ENCODE results near the gene ATG16L2. TPM values are rescaled to one million over a fixed set of nuclear protein-coding genes. Genes with fewer than 3 reads are reported as not detected.
A peak's percentile ranks its signal among the peaks of the same experiment; 100 is the strongest.

The ATG16L2 gene
- total RNA-seq, 2 experiments from 2014 or later = 104 to 105 TPM

DNA sequence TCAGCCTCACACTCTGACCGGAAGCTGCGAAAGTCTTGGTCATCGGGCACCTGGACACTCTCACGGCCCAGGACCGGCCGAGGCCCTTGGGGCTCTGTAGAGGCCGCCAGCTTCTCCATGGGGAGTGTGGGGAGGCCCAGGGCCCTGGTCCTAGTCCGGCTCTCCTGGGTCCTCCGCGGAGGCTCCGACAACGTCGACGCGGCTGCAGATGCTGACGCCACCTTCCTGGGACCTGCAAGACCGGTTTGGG, 33.2 kb upstream of the ATG16L2 start:
- Mint-ChIP-seq H3K27ac (no peak overlapping the region), H3K4me1 (ENCODE audit: low read depth) (peaks cover 21% of the 10 kb centered on the region), H3K27me3 (ENCODE audit: low read depth) (peaks cover 13% of the 10 kb centered on the region), H3K4me3 (peak overlapping the region; percentile 54), H3K36me3 (ENCODE audit: low read depth) (no peaks in the 10 kb centered on the region), H3K9me3 (ENCODE audit: insufficient read depth) (no peaks in the 10 kb centered on the region)
- ATAC-seq (no peak), DNase-seq (no peak)
- POLR2A ChIA-PET = interaction anchor here (1.6 kb wide), 1 partner anchor 12 kb away, joined by 7 read pairs; no protein-coding TSS in a partner anchor
- CTCF ChIA-PET = interaction anchor here (0.9 to 2.8 kb wide), 3 partner anchors 12 to 56 kb away, joined by 3 to 28 read pairs (median 6); partner anchors contain the start of gene STARD10

DNA sequence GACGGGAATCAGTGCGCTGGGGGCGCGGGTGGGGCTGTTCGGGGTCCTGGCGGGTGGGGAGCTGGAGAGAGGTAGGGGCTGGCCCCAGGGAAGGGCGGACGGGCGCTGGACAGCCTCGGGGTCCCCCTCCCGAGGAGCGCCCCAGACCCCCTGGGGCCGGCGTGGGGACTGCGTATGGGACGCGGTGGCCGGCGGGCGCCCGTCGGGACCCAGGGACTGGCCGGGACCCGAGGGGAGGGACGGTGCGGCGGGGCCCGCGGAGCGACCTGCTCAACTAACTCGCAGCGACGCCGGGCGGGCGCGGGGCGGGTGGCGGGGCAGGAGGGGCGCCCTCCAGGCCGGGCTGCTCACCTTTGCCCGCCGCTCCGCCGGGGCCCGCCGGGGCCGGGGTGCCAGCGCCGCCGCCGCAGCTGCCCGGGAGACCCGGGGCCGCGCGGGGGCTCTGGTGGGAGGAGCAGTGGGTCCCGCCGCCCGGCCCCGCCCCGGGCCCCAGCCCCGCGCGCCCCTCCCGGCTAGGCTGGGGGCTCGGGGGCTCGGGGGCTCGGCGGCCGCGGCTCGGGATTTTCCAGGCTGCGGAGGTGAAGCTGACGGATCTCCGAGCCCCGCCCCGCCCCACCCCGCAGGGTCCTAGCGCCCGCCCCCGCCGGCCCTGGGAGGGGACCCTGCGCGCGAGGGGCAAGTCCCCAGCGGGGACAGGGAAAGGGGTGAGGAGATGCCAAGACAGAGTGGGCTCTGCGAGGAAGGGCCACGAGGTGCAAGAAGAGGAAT, 32.7 kb upstream of the ATG16L2 start:
- CTCF ChIA-PET = interaction anchor here (0.9 to 2.8 kb wide), 7 partner anchors 12 to 58 kb away, joined by 3 to 28 read pairs (median 6); partner anchors contain the start of genes ARAP1 and STARD10
- no peaks in the 10 kb centered on the region for H3K9me3 Mint-ChIP-seq (ENCODE audit: insufficient read depth)
- ATAC-seq = peak; percentile 82
- peak overlapping the region; percentile 67 for H3K4me3 Mint-ChIP-seq
- POLR2A ChIA-PET = interaction anchor here (1.1 to 1.6 kb wide), 2 partner anchors 12 to 32 kb away, joined by 4 to 7 read pairs; no protein-coding TSS in a partner anchor
- peaks cover 20% of the 10 kb centered on the region for H3K4me1 Mint-ChIP-seq (ENCODE audit: low read depth)
- H3K27ac Mint-ChIP-seq = no peak overlapping the region
- peak; percentile 51 for DNase-seq
- H3K36me3 Mint-ChIP-seq (ENCODE audit: low read depth) = no peaks in the 10 kb centered on the region
- H3K27me3 Mint-ChIP-seq (ENCODE audit: low read depth) = peaks cover 13% of the 10 kb centered on the region

DNA sequence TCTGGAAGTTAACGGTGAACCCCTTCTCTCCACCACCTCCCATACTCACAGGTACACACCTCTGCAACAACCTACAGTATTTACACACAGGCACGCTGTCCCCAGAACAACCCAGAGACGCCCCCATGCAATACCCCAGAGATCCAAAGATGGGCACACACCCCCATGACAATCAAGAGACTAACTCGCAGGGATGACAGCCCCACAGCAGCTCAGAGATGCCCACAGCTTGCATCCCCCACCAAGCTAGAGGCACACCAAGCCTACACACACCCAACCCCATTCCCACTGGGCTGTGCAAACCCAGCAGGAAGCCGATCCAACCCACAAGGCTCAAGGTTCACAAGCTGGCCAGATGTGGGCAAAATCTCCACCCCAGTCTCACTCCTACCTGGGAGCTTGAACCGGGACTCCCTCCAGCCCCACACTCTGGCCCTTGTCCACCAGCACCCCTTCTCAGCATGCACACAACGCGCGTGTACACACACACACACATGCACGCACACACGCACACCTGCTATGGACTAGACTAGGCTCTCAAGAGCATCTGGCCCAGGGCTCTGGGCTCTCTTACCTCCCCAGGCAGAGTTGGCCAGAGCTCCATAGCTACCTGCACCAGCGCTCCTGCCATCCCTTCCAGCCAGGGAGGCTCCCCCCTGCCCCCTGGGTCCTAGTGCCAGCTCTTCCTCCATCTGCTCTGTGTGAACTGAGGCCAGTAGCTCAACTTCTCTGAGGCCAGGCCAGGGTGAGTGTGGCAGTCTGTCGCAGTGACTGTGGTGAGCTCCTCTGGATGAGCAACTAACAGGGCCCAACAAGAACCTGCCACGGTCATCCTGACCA, 31.9 kb upstream of the ATG16L2 start:
- POLR2A ChIA-PET = interaction anchor here (1.1 to 1.6 kb wide), 2 partner anchors 11 to 31 kb away, joined by 4 to 7 read pairs; no protein-coding TSS in a partner anchor
- peak overlapping the region; percentile 67 for H3K4me3 Mint-ChIP-seq
- H3K36me3 Mint-ChIP-seq (ENCODE audit: low read depth) = no peaks in the 10 kb centered on the region
- H3K9me3 Mint-ChIP-seq (ENCODE audit: insufficient read depth) = no peaks in the 10 kb centered on the region
- H3K4me1 Mint-ChIP-seq (ENCODE audit: low read depth) = peaks cover 21% of the 10 kb centered on the region
- ATAC-seq = peak; percentile 44
- DNase-seq = no peak
- CTCF ChIA-PET = interaction anchor here (1.0 to 2.8 kb wide), 6 partner anchors 11 to 395 kb away, joined by 3 to 28 read pairs (median 6); partner anchors contain the start of genes ARAP1 and STARD10
- no peak overlapping the region for H3K27ac Mint-ChIP-seq
- H3K27me3 Mint-ChIP-seq (ENCODE audit: low read depth) = peaks cover 13% of the 10 kb centered on the region

DNA sequence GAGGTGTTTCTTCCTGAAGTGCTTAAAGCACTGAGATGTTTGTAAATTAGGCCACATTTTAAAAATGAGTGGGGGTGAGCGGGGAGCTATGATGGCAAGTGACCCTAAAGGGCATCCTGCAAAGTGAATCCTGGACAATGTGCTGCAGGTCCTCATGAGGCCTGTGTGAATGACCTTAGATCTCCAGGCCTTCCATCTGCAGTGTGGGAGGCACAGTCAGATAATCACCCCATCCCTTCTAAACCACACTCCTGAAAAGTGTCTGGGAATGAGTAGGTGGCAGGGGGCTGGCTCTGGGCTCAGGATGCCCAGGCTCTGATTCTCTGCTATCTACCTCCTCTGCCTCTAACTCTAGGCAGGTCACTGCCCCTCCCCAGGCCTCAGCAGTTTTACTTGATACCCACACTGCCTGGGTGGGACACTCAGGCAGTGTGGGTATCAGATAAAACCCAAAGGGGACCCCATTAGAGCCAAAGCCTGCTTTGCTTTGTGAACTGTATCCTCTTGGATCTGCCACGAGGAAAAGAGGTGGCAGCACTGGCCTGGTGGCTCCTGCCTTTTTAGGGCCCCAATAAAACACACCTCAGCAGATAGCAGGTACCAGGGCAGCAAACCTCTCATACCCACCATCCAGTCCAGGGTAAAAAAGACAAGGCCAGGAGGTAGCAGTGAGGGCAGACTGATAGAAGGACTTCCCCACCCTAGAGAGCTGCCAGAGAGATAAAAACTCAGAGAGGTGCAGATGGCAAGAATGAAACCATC, 30.9 kb upstream of the ATG16L2 start:
- H3K4me3 Mint-ChIP-seq = no peak overlapping the region
- ChIA-PET CTCF (interaction anchor here (1.0 to 2.8 kb wide), 6 partner anchors 10 to 394 kb away, joined by 3 to 28 read pairs (median 6); partner anchors contain the start of genes ARAP1 and STARD10), POLR2A (no interaction called here)
- H3K27ac Mint-ChIP-seq = no peak overlapping the region
- no peak for DNase-seq
- H3K36me3 Mint-ChIP-seq (ENCODE audit: low read depth) = no peaks in the 10 kb centered on the region
- H3K4me1 Mint-ChIP-seq (ENCODE audit: low read depth) = peaks cover 31% of the 10 kb centered on the region
- no peak for ATAC-seq
- H3K27me3 Mint-ChIP-seq (ENCODE audit: low read depth) = peaks cover 13% of the 10 kb centered on the region
- H3K9me3 Mint-ChIP-seq (ENCODE audit: insufficient read depth) = no peaks in the 10 kb centered on the region

DNA sequence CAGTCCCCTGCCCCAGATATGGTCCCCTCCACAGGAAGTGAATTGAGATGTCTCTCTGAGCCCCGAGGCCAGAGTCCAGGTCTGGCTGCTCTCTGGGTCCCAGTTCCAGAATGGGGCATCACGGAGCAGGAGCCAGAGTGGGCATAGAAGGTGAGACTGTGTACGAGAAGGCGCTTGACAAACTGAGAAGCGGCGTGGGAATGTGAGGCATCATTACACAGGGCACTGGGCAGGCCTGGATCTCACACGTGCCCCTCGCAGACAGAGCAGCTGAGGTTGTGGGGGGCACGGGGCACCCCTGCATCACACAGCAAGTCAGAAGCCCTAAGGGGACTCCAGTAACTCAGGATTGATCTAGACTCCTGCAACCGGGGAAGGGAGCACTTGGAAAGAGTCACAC, 29.5 kb upstream of the ATG16L2 start:
- H3K9me3 Mint-ChIP-seq (ENCODE audit: insufficient read depth) = no peaks in the 10 kb centered on the region
- peaks cover 35% of the 10 kb centered on the region for H3K4me1 Mint-ChIP-seq (ENCODE audit: low read depth)
- no peak overlapping the region for H3K4me3 Mint-ChIP-seq
- DNase-seq = no peak
- no peaks in the 10 kb centered on the region for H3K36me3 Mint-ChIP-seq (ENCODE audit: low read depth)
- ChIA-PET CTCF (no interaction called here), POLR2A (no interaction called here)
- no peak overlapping the region for H3K27ac Mint-ChIP-seq
- peaks cover 11% of the 10 kb centered on the region for H3K27me3 Mint-ChIP-seq (ENCODE audit: low read depth)
- no peak for ATAC-seq

DNA sequence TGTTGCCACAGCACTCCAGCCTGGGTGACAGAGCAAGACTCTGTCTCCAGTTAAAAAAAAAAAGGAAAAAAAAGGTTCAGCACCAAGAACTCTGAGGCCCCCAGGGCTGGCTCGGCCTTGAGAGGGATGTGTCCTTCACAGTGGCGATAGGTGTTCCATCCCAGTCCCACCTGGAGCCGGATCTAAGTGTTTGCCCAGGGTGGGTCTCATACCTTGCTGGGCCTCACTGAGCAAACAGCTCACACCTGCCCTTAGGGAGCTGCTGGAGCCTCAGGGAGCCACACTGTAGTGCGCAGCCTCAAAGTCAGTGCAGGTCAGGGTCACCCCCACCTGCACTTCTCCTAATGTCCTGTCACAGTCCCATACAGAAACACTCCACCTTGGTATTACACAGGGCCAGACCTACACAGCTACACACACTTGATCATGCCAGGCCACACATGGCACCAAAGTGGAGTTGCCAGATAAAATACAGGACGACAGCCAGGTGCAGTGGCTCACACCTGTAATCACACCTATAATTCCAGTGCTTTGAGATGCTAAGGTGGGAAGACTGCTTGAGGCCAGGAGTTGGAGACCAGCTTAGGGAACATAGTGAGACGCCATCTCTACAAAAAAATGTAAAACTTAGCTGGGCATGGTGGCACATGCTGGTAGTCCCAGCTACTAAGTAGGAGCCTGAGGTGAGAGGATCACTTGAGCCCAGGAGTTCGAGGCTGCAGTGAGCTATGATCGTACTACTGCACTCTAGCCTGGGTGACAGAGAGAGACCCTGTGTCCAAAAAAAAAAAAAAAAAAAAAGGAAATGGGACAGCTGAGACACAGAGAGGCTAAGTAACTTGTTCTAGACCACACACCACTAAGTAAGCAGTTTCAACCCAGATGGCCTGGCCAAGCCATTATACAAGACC, 27.7 kb upstream of the ATG16L2 start:
- peaks cover 35% of the 10 kb centered on the region for H3K4me1 Mint-ChIP-seq (ENCODE audit: low read depth)
- DNase-seq (no peak), ATAC-seq (no peak)
- H3K27ac Mint-ChIP-seq = no peak overlapping the region
- peaks cover 9% of the 10 kb centered on the region for H3K27me3 Mint-ChIP-seq (ENCODE audit: low read depth)
- H3K36me3 Mint-ChIP-seq (ENCODE audit: low read depth) = no peaks in the 10 kb centered on the region
- H3K9me3 Mint-ChIP-seq (ENCODE audit: insufficient read depth) = no peaks in the 10 kb centered on the region
- ChIA-PET CTCF (interaction anchor here (1.1 to 2.0 kb wide), 6 partner anchors 9 to 61 kb away, joined by 3 to 14 read pairs (median 4); no protein-coding TSS in a partner anchor), POLR2A (interaction anchor here (0.6 to 1.5 kb wide), 6 partner anchors 14 to 359 kb away, joined by 3 to 4 read pairs (median 3); no protein-coding TSS in a partner anchor)
- peak overlapping the region; percentile 25 for H3K4me3 Mint-ChIP-seq

DNA sequence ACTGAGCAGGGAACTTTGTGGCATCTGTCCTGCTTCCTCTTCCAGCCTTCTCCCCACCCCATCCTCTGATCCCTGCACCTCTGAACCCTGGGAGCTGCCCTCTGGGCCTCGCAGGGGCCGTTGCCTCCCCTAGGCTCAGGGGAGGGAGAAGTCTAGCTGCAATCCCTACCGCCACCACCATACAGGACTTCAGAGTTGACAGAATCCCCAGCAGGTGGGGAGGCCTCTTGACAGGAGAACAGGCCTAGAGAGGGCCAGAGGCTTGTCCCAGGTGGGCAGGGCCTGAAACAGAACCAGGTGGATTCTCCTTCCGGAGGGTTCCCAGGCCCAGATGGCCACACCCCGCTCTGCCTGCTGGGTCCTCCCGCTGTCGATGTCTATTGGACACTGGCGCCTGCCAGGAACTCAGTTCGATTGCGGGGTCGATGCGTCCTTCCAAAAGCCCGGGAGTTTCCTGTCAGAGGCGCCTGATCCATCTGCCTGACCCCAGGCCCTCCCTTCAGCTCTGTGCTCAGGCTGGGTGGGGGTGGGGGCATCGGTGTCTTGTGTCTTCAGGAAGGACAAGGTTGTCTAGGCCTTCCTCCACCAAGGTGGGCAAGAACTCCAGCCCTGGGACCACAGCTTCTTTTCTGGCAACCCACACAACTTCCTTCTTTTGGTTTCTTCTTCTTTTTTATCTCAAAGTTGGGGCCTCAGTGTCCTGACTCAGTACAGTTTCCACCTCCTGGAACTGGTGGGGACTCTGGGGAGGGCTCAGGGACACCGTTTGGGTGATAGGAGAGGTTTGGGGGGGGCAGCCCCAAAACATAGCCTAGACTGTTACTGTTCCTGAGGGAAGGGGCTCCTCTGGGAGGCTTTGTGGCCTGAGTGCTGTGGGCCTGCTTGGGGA, 26.8 kb upstream of the ATG16L2 start:
- no peaks in the 10 kb centered on the region for H3K36me3 Mint-ChIP-seq (ENCODE audit: low read depth)
- POLR2A ChIA-PET = interaction anchor here (0.6 to 1.5 kb wide), 5 partner anchors 15 to 115 kb away, joined by 3 to 4 read pairs (median 3); no protein-coding TSS in a partner anchor
- peak overlapping the region; percentile 25 for H3K4me3 Mint-ChIP-seq
- peaks cover 31% of the 10 kb centered on the region for H3K4me1 Mint-ChIP-seq (ENCODE audit: low read depth)
- H3K27me3 Mint-ChIP-seq (ENCODE audit: low read depth) = peaks cover 4% of the 10 kb centered on the region
- CTCF ChIA-PET = interaction anchor here (1.1 to 2.0 kb wide), 5 partner anchors 9 to 62 kb away, joined by 3 to 14 read pairs (median 5); no protein-coding TSS in a partner anchor
- DNase-seq (peak; percentile 42), ATAC-seq (peak; percentile 70)
- peak overlapping the region; percentile 44 for H3K27ac Mint-ChIP-seq
- H3K9me3 Mint-ChIP-seq (ENCODE audit: insufficient read depth) = no peaks in the 10 kb centered on the region

DNA sequence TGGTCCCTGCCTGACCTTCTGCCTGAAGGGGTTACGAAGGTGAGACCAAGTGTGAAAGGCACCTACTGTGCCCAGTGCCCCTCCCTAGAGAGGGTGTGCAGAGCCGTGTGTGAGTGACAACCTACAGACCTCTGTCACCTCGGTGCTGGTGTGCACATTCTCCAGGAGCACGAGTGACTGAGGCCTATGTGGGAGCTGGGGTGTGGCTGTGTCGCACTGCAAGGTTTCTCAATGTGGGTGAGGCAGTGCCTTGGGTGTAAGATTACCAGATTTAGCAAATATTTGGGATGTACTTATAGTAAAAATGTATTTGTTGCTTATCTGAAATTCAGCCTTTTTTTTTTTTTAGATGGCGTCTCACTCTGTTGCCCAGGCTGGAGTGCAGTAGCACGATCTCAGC, 26.0 kb upstream of the ATG16L2 start:
- Mint-ChIP-seq H3K9me3 (ENCODE audit: insufficient read depth) (no peaks in the 10 kb centered on the region), H3K27me3 (ENCODE audit: low read depth) (no peaks in the 10 kb centered on the region), H3K4me3 (no peak overlapping the region), H3K4me1 (ENCODE audit: low read depth) (peaks cover 36% of the 10 kb centered on the region), H3K36me3 (ENCODE audit: low read depth) (no peaks in the 10 kb centered on the region), H3K27ac (peak overlapping the region; percentile 77)
- ATAC-seq = no peak
- ChIA-PET POLR2A (no interaction called here), CTCF (interaction anchor here (0.8 to 1.5 kb wide), 3 partner anchors 25 to 66 kb away, joined by 3 to 10 read pairs (median 4); no protein-coding TSS in a partner anchor)
- DNase-seq = no peak

DNA sequence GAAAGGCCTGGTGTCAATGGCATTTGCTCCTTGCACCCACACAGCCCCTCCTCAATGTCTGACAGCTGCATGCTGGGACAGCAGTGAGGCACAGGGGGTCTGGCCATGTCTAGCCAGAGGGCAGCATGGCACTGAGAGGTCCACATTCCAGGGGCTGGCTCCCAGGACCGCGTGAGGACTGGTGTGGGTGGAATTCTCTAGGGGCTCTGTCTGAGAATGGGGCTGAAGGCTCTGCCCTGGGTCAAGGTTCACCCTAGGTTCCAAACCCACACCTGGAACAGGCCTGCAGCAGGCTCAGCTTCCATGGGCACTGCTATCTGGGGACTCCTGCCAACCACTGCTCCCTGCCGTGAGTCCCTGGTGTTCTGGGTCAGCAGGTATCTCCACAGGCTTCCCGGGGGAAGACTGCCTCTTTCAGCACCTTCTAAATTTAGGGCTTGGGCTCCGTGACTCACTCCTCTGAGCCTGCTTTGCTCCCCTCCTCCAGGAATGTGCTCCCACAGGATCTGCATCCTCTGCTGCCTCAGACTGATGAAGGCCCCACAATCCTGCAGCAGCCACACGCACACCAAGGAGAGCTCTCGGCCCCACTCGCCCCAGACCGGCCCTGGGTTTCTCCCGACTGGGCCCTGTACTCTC, 24.6 kb upstream of the ATG16L2 start:
- no peak overlapping the region for H3K27ac Mint-ChIP-seq
- H3K9me3 Mint-ChIP-seq (ENCODE audit: insufficient read depth) = no peaks in the 10 kb centered on the region
- H3K36me3 Mint-ChIP-seq (ENCODE audit: low read depth) = no peaks in the 10 kb centered on the region
- no peak for DNase-seq
- no peak for ATAC-seq
- H3K4me3 Mint-ChIP-seq = no peak overlapping the region
- CTCF ChIA-PET = interaction anchor here (1.5 kb wide), 1 partner anchor 64 kb away, joined by 10 read pairs; no protein-coding TSS in a partner anchor
- POLR2A ChIA-PET = no interaction called here
- H3K27me3 Mint-ChIP-seq (ENCODE audit: low read depth) = no peaks in the 10 kb centered on the region
- peaks cover 45% of the 10 kb centered on the region for H3K4me1 Mint-ChIP-seq (ENCODE audit: low read depth)
